ENCODE measurements around the gene ST6GALNAC4. TPM values are rescaled to one million over a fixed set of nuclear protein-coding genes. Genes with fewer than 3 reads are reported as not detected.
A peak's percentile ranks its signal among the peaks of the same experiment; 100 is the strongest.
"Not testable (repeated sequence)": the region's sequence is repeated elsewhere in the genome, so short reads cannot be mapped to it uniquely, and the experiment has no call there.

ST6GALNAC4 gene
- total and polyA plus RNA-seq, 4 donors = 8.0 to 20.2 (median 19.5) TPM

GRCh38 chr9:127884427-127884911, 32.4 kb downstream of the ST6GALNAC4 start:
- Histone ChIP-seq H3K9me3 (ENCODE audit: control insufficient read depth, insufficient read depth, low read length) (no peaks in the 10 kb centered on the region), H3K4me1 (ENCODE audit: control insufficient read depth, insufficient read depth, low read length) (peaks cover 28% of the 10 kb centered on the region), H3K27ac (ENCODE audit: low read depth, low read length) (peak overlapping the region; percentile 67), H3K27me3 (ENCODE audit: control insufficient read depth, insufficient read depth, low read length) (no peaks in the 10 kb centered on the region), H3K36me3 (ENCODE audit: control insufficient read depth, insufficient read depth, low read length) (peaks cover 51% of the 10 kb centered on the region), H3K4me3 (ENCODE audit: low read depth, low read length) (no peak overlapping the region)
- peak in 3 of 6 donors; percentile 56 to 84 (median 73) for DNase-seq (ENCODE audit: low read depth in 4 of 6, low spot score in 6 of 6)
- WGBS (ENCODE audit: insufficient coverage) = 21% methylated on average over 11 of the region's 11 CpGs

- Histone ChIP-seq H3K27ac (ENCODE audit: low read depth, low read length) (peak overlapping the region; percentile 67), H3K4me1 (ENCODE audit: control insufficient read depth, insufficient read depth, low read length) (peaks cover 28% of the 10 kb centered on the region), H3K36me3 (ENCODE audit: control insufficient read depth, insufficient read depth, low read length) (peaks cover 48% of the 10 kb centered on the region), H3K9me3 (ENCODE audit: control insufficient read depth, insufficient read depth, low read length) (no peaks in the 10 kb centered on the region), H3K4me3 (ENCODE audit: low read depth, low read length) (no peak overlapping the region), H3K27me3 (ENCODE audit: control insufficient read depth, insufficient read depth, low read length) (no peaks in the 10 kb centered on the region)
- peak in 1 of 6 donors; percentile 33 for DNase-seq (ENCODE audit: low read depth in 4 of 6, low spot score in 6 of 6)
- 58% methylated on average over 7 of the region's 7 CpGs for WGBS (ENCODE audit: insufficient coverage)
Measured at GRCh38 chr9:127883959-127884358, 32.9 kb downstream of the ST6GALNAC4 start.

- H3K4me3 ChIP-seq (ENCODE audit: low read depth, low read length); DNase-seq (ENCODE audit: low read depth in 4 of 6, low spot score in 6 of 6); H3K9me3 ChIP-seq (ENCODE audit: control insufficient read depth, insufficient read depth, low read length); H3K27me3 ChIP-seq (ENCODE audit: control insufficient read depth, insufficient read depth, low read length); H3K27ac ChIP-seq (ENCODE audit: low read depth, low read length): not testable (repeated sequence)
- Histone ChIP-seq H3K4me1 (ENCODE audit: control insufficient read depth, insufficient read depth, low read length) (peaks cover 45% of the 10 kb centered on the region), H3K36me3 (ENCODE audit: control insufficient read depth, insufficient read depth, low read length) (peaks cover 33% of the 10 kb centered on the region)
- WGBS (ENCODE audit: insufficient coverage) = 100% methylated on average over 2 of the region's 3 CpGs
Measured at GRCh38 chr9:127881715-127882114, 35.1 kb downstream of the ST6GALNAC4 start.

- DNase-seq (ENCODE audit: low read depth in 4 of 6, low spot score in 6 of 6) = no peak
- Histone ChIP-seq H3K9me3 (ENCODE audit: control insufficient read depth, insufficient read depth, low read length) (no peaks in the 10 kb centered on the region), H3K27me3 (ENCODE audit: control insufficient read depth, insufficient read depth, low read length) (no peaks in the 10 kb centered on the region), H3K4me3 (ENCODE audit: low read depth, low read length) (no peak overlapping the region), H3K4me1 (ENCODE audit: control insufficient read depth, insufficient read depth, low read length) (peaks cover 46% of the 10 kb centered on the region), H3K36me3 (ENCODE audit: control insufficient read depth, insufficient read depth, low read length) (peaks cover 29% of the 10 kb centered on the region), H3K27ac (ENCODE audit: low read depth, low read length) (no peak overlapping the region)
- 100% methylated on average over 1 of the region's 8 CpGs for WGBS (ENCODE audit: insufficient coverage)
Measured at GRCh38 chr9:127880143-127880542, 36.7 kb downstream of the ST6GALNAC4 start.

GRCh38 chr9:127878652-127879390, 38.0 kb downstream of the ST6GALNAC4 start:
- H3K4me3 ChIP-seq (ENCODE audit: low read depth, low read length) = no peak overlapping the region

GRCh38 chr9:127878001-127878651, 38.7 kb downstream of the ST6GALNAC4 start:
- Histone ChIP-seq H3K4me3 (ENCODE audit: low read depth, low read length) (peak overlapping the region; percentile 52), H3K9me3 (ENCODE audit: control insufficient read depth, insufficient read depth, low read length) (no peaks in the 10 kb centered on the region), H3K27ac (ENCODE audit: low read depth, low read length) (peak overlapping the region; percentile 70), H3K27me3 (ENCODE audit: control insufficient read depth, insufficient read depth, low read length) (no peaks in the 10 kb centered on the region), H3K4me1 (ENCODE audit: control insufficient read depth, insufficient read depth, low read length) (peaks cover 52% of the 10 kb centered on the region), H3K36me3 (ENCODE audit: control insufficient read depth, insufficient read depth, low read length) (peaks cover 36% of the 10 kb centered on the region)
- WGBS (ENCODE audit: insufficient coverage) = 29% methylated on average over 15 of the region's 18 CpGs
- peak in 1 of 6 donors; percentile 47 for DNase-seq (ENCODE audit: low read depth in 4 of 6, low spot score in 6 of 6)

More at GRCh38 chr9:127878652-127879390, 38.0 kb downstream of the ST6GALNAC4 start:
- WGBS (ENCODE audit: insufficient coverage) = 74% methylated on average over 3 of the region's 8 CpGs
- DNase-seq (ENCODE audit: low read depth in 4 of 6, low spot score in 6 of 6) = no peak
- peaks cover 46% of the 10 kb centered on the region for H3K4me1 ChIP-seq (ENCODE audit: control insufficient read depth, insufficient read depth, low read length)
- peaks cover 29% of the 10 kb centered on the region for H3K36me3 ChIP-seq (ENCODE audit: control insufficient read depth, insufficient read depth, low read length)
- no peaks in the 10 kb centered on the region for H3K27me3 ChIP-seq (ENCODE audit: control insufficient read depth, insufficient read depth, low read length)
- no peaks in the 10 kb centered on the region for H3K9me3 ChIP-seq (ENCODE audit: control insufficient read depth, insufficient read depth, low read length)
- H3K27ac ChIP-seq (ENCODE audit: low read depth, low read length) = no peak overlapping the region

- Histone ChIP-seq H3K4me3 (ENCODE audit: low read depth, low read length) (peak within 1 kb of the TSS; percentile 52), H3K27me3 (ENCODE audit: control insufficient read depth, insufficient read depth, low read length) (no peaks in the 10 kb centered on the region), H3K4me1 (ENCODE audit: control insufficient read depth, insufficient read depth, low read length) (peaks cover 58% of the 10 kb centered on the region), H3K9me3 (ENCODE audit: control insufficient read depth, insufficient read depth, low read length) (no peaks in the 10 kb centered on the region), H3K27ac (ENCODE audit: low read depth, low read length) (peak within 1 kb of the TSS; percentile 79), H3K36me3 (ENCODE audit: control insufficient read depth, insufficient read depth, low read length) (peaks cover 36% of the 10 kb centered on the region)
- DNase-seq (ENCODE audit: low read depth in 4 of 6, low spot score in 6 of 6) = peak in 3 of 6 donors; percentile 57 to 91 (median 89)
- under 1% methylated on average over 43 of the region's 44 CpGs for WGBS (ENCODE audit: insufficient coverage)
Measured at GRCh38 chr9:127877566-127877998, 39.3 kb downstream of the ST6GALNAC4 start, which contains the start of gene AK1. AK1 (minus strand) TSS chr9:127877675; CDS start chr9:127874617, 3,058 bp downstream.

- Histone ChIP-seq H3K4me1 (ENCODE audit: control insufficient read depth, insufficient read depth, low read length) (peaks cover 64% of the 10 kb centered on the region), H3K36me3 (ENCODE audit: control insufficient read depth, insufficient read depth, low read length) (peaks cover 42% of the 10 kb centered on the region), H3K27ac (ENCODE audit: low read depth, low read length) (peak overlapping the region; percentile 79), H3K27me3 (ENCODE audit: control insufficient read depth, insufficient read depth, low read length) (no peaks in the 10 kb centered on the region), H3K9me3 (ENCODE audit: control insufficient read depth, insufficient read depth, low read length) (no peaks in the 10 kb centered on the region), H3K4me3 (ENCODE audit: low read depth, low read length) (peak overlapping the region; percentile 52)
- 26% methylated on average over 24 of the region's 26 CpGs for WGBS (ENCODE audit: insufficient coverage)
- peak in 2 of 6 donors; percentile 76 to 78 for DNase-seq (ENCODE audit: low read depth in 4 of 6, low spot score in 6 of 6)
Measured at GRCh38 chr9:127876764-127877562, 39.9 kb downstream of the ST6GALNAC4 start.

Data from spinal cord (tissue), 10 donors.